ENCODE results near the gene CHMP4B.
"Not testable (repeated sequence)": the region's sequence is repeated elsewhere in the genome, so short reads cannot be mapped to it uniquely, and the experiment has no call there.

Gene CHMP4B

GRCh38 chr20:33789858-33790182 lies 21.3 kb upstream of the CHMP4B start:
- no peak for DNase-seq (ENCODE audit: low spot score)

- no peak for DNase-seq (ENCODE audit: low spot score)
Observed at GRCh38 chr20:33790566-33790965, 20.6 kb upstream of the CHMP4B start.

GRCh38 chr20:33791021-33791420 lies 20.1 kb upstream of the CHMP4B start:
- DNase-seq (ENCODE audit: low spot score), result no peak

GRCh38 chr20:33791540-33791939 lies 19.6 kb upstream of the CHMP4B start:
- no peak for DNase-seq (ENCODE audit: low spot score)

GRCh38 chr20:33791959-33792597 lies 19.1 kb upstream of the CHMP4B start:
- peak; percentile 70 for DNase-seq (ENCODE audit: low spot score)

- DNase-seq (ENCODE audit: low spot score), result not testable (repeated sequence)
Observed at GRCh38 chr20:33792598-33792989, 18.6 kb upstream of the CHMP4B start.

GRCh38 chr20:33793011-33793931 lies 17.9 kb upstream of the CHMP4B start:
- peak; percentile 28 for DNase-seq (ENCODE audit: low spot score)

- DNase-seq (ENCODE audit: low spot score), result no peak
Observed at GRCh38 chr20:33796263-33796906, 14.8 kb upstream of the CHMP4B start.

GRCh38 chr20:33796907-33797544 lies 14.1 kb upstream of the CHMP4B start:
- DNase-seq (ENCODE audit: low spot score), result no peak

GRCh38 chr20:33798444-33798843 lies 12.7 kb upstream of the CHMP4B start:
- no peak for DNase-seq (ENCODE audit: low spot score)

GRCh38 chr20:33803921-33804337 lies 7.2 kb upstream of the CHMP4B start:
- peak; percentile 61 for DNase-seq (ENCODE audit: low spot score)

- no peak for DNase-seq (ENCODE audit: low spot score)
Observed at GRCh38 chr20:33808388-33808787, 2.8 kb upstream of the CHMP4B start.

- DNase-seq (ENCODE audit: low spot score), result no peak
Observed at GRCh38 chr20:33810259-33810658, 889 bp upstream of the CHMP4B start.

GRCh38 chr20:33811776-33812151 lies 616 bp downstream of the CHMP4B start:
- no peak for DNase-seq (ENCODE audit: low spot score)

- DNase-seq (ENCODE audit: low spot score), result peak; percentile 79
Observed at GRCh38 chr20:33812152-33812849, 1.2 kb downstream of the CHMP4B start.

- no peak for DNase-seq (ENCODE audit: low spot score)
Observed at GRCh38 chr20:33812908-33813462, 1.8 kb downstream of the CHMP4B start.

- DNase-seq (ENCODE audit: low spot score), result no peak
Observed at GRCh38 chr20:33814238-33814712, 3.1 kb downstream of the CHMP4B start.

GRCh38 chr20:33815671-33816070 lies 4.5 kb downstream of the CHMP4B start:
- no peak for DNase-seq (ENCODE audit: low spot score)

GRCh38 chr20:33816191-33816590 lies 5.0 kb downstream of the CHMP4B start:
- DNase-seq (ENCODE audit: low spot score), result no peak

- DNase-seq (ENCODE audit: low spot score), result no peak
Observed at GRCh38 chr20:33817411-33817810, 6.3 kb downstream of the CHMP4B start.

GRCh38 chr20:33819456-33819855 lies 8.3 kb downstream of the CHMP4B start:
- DNase-seq (ENCODE audit: low spot score), result no peak
